IMR-90 (cell line): ENCODE results near the gene INA. TPM values are rescaled to one million over a fixed set of nuclear protein-coding genes. Genes with fewer than 3 reads are reported as not detected.

Experiments used
- ATAC-seq: fragments of 200-7000 bp; cut with Tn5 transposase; 2 replicates; pipeline ENCODE4 v1.9.1; 2020; ENCODE audit warnings: low read depth, mild to moderate bottlenecking, moderate library complexity
- BruUV-seq: library from RNA; stranded (reverse); fragments of 400-500 nt; replicated peaks from 2 replicates; lab custom pipeline; 2021; lab: Mats Ljungman, UMichigan
- CTCF ChIA-PET: fragments of 300-600 bp; formaldehyde crosslinking; extraction: SDS; loops from one replicate; lab custom pipeline; 2021; ENCODE audit warnings: antibody characterized with exemption; lab: Yijun Ruan, JAX
- POLR2A ChIA-PET: fragments of 300-600 bp; sonication (Branson Sonifier 250); formaldehyde crosslinking; loops from one replicate; lab custom pipeline; 2022; ENCODE audit warnings: antibody characterized with exemption; ENCODE audit not compliant: unreplicated experiment; lab: Charles Lee
- DNase-seq: peaks from one replicate; pipeline ENCODE4 v3.0.0; 2013
- H2AFZ ChIP-seq: replicated peaks from 2 replicates; pipeline ENCODE3; 2013; ENCODE audit warnings: low read length, mild to moderate bottlenecking; ENCODE audit not compliant: poor library complexity
- H2AK5ac ChIP-seq: 2 replicates; pipeline ENCODE4 v1.6.1; 2013; ENCODE audit warnings: low read depth, low read length, inconsistent platforms
- H2AK9ac ChIP-seq: replicated peaks from 2 replicates; pipeline ENCODE3; 2013; ENCODE audit warnings: mild to moderate bottlenecking, low read depth, low read length, moderate library complexity; ENCODE audit not compliant: poor library complexity
- H2BK120ac ChIP-seq: 2 replicates; pipeline ENCODE4 v1.6.1; 2013; ENCODE audit warnings: low read depth, low read length, inconsistent platforms
- H2BK15ac ChIP-seq: 3 replicates; pipeline ENCODE4 v1.6.1; 2013; ENCODE audit warnings: low read depth, low read length, inconsistent platforms
- H2BK20ac ChIP-seq: 2 replicates; pipeline ENCODE4 v1.6.1; 2013; ENCODE audit warnings: low read depth, mild to moderate bottlenecking, inconsistent platforms, low read length, moderate library complexity
- H2BK5ac ChIP-seq: 2 replicates; pipeline ENCODE4 v1.6.1; 2013; ENCODE audit warnings: mild to moderate bottlenecking, low read depth, low read length, inconsistent platforms; ENCODE audit not compliant: poor library complexity, severe bottlenecking
- H3K14ac ChIP-seq: replicated peaks from 2 replicates; pipeline ENCODE4 v1.6.1; 2013; ENCODE audit warnings: low read depth, low read length, inconsistent platforms
- H3K18ac ChIP-seq: 2 replicates; pipeline ENCODE4 v1.6.1; 2013; ENCODE audit warnings: low read depth, low read length, control low read depth
- H3K23ac ChIP-seq: 2 replicates; pipeline ENCODE4 v1.6.1; 2013; ENCODE audit warnings: low read depth, low read length, inconsistent platforms
- H3K27ac ChIP-seq: 2 replicates; pipeline ENCODE4 v1.5.1; 2013; ENCODE audit warnings: mild to moderate bottlenecking, control low read depth, low read length; ENCODE audit not compliant: insufficient read depth
- H3K27me3 ChIP-seq: 2 replicates; pipeline ENCODE4 v1.6.1; 2013; ENCODE audit warnings: low read length; ENCODE audit not compliant: control insufficient read depth, insufficient read depth
- H3K36me3 ChIP-seq: 2 replicates; pipeline ENCODE4 v1.6.1; 2013; ENCODE audit warnings: low read length, mixed read lengths; ENCODE audit not compliant: control insufficient read depth, insufficient read depth
- H3K4ac ChIP-seq: 2 replicates; pipeline ENCODE4 v1.6.1; 2013; ENCODE audit warnings: low read depth, low read length, inconsistent platforms
- H3K4me1 ChIP-seq: 2 replicates; pipeline ENCODE4 v1.6.1; 2013; ENCODE audit warnings: low read length, mixed read lengths; ENCODE audit not compliant: control insufficient read depth, insufficient read depth
- H3K4me2 ChIP-seq: 2 replicates; pipeline ENCODE4 v1.6.1; 2013; ENCODE audit warnings: low read depth, mild to moderate bottlenecking, control low read depth, low read length, moderate library complexity
- H3K4me3 ChIP-seq: 2 replicates; pipeline ENCODE4 v1.5.1; 2013; ENCODE audit warnings: low read depth, mild to moderate bottlenecking, control low read depth, low read length, moderate library complexity; ENCODE audit not compliant: insufficient read depth
- H3K56ac ChIP-seq: 2 replicates; pipeline ENCODE4 v1.6.1; 2013; ENCODE audit warnings: low read length, inconsistent platforms; ENCODE audit not compliant: insufficient read depth; ENCODE audit errors: extremely low read depth
- H3K79me1 ChIP-seq, 2 experiments: 2 replicates each; pipeline ENCODE4 v1.6.1; 2013; ENCODE audit warnings: low read length in 2 of 2, inconsistent platforms in 1 of 2, low read depth in 1 of 2
- H3K9ac ChIP-seq: 2 replicates; pipeline ENCODE4 v1.6.1; 2013; ENCODE audit warnings: low read depth, low read length, control low read depth
- H3K9me1 ChIP-seq: 2 replicates; pipeline ENCODE4 v1.6.1; 2013; ENCODE audit warnings: low read length, inconsistent platforms; ENCODE audit not compliant: insufficient read depth
- H3K9me3 ChIP-seq: 2 replicates; pipeline ENCODE4 v1.6.1; 2013; ENCODE audit warnings: low read length; ENCODE audit not compliant: control insufficient read depth, insufficient read depth
- H4K20me1 ChIP-seq: 2 replicates; pipeline ENCODE4 v1.6.1; 2013; ENCODE audit warnings: low read length, inconsistent platforms; ENCODE audit not compliant: insufficient read depth
- H4K5ac ChIP-seq: 2 replicates; pipeline ENCODE4 v1.6.1; 2013; ENCODE audit warnings: mild to moderate bottlenecking, low read depth, low read length, control low read depth
- H4K8ac ChIP-seq, 2 experiments: 2 replicates each; pipeline ENCODE4 v1.6.1; 2013; ENCODE audit warnings: low read depth in 2 of 2, low read length in 2 of 2, control low read depth in 1 of 2, inconsistent platforms in 1 of 2
- H4K91ac ChIP-seq: 2 replicates; pipeline ENCODE4 v1.6.1; 2013; ENCODE audit warnings: low read depth, low read length, inconsistent platforms; ENCODE audit not compliant: insufficient read depth
- BHLHE40 ChIP-seq: fragments of 150-350 bp; IDR thresholded peaks from 2 replicates; pipeline ENCODE4 v1.6.1; 2016; ENCODE audit warnings: mild to moderate bottlenecking, low read depth, low read length
- FOS ChIP-seq: fragments of 150-350 bp; IDR thresholded peaks from 2 replicates; pipeline ENCODE4 v1.6.1; 2016; ENCODE audit warnings: low read depth, low read length
- MAFK ChIP-seq: IDR thresholded peaks from 2 replicates; pipeline ENCODE4 v1.6.1; 2012; ENCODE audit warnings: low read depth, low read length, improper control_type of control experiment
- MAZ ChIP-seq: IDR thresholded peaks from 2 replicates; pipeline ENCODE4 v1.6.1; 2012; ENCODE audit warnings: low read depth, mild to moderate bottlenecking, low read length, improper control_type of control experiment, moderate library complexity, borderline replicate concordance
- MXI1 ChIP-seq: IDR thresholded peaks from 2 replicates; pipeline ENCODE4 v1.6.1; 2012; ENCODE audit warnings: low read depth, mild to moderate bottlenecking, low read length, moderate library complexity, borderline replicate concordance
- RAD21 ChIP-seq: IDR thresholded peaks from 2 replicates; pipeline ENCODE4 v1.6.1; 2012; ENCODE audit warnings: low read length, improper control_type of control experiment
- RCOR1 ChIP-seq: IDR thresholded peaks from 2 replicates; pipeline ENCODE4 v1.6.1; 2012; ENCODE audit warnings: mild to moderate bottlenecking, low read length, improper control_type of control experiment; ENCODE audit not compliant: insufficient replicate concordance
- RFX5 ChIP-seq: IDR thresholded peaks from 2 replicates; pipeline ENCODE4 v1.8.0; 2012; ENCODE audit warnings: low read depth, mild to moderate bottlenecking, low read length, moderate library complexity
- WGBS, 2 experiments: methylation state at CpG; one replicate each; pipeline versions ENCODE4 v1.1.5 to v1.1.7; 2013; ENCODE audit warnings: missing lambda C conversion rate in 2 of 2; ENCODE audit not compliant: insufficient read length in 1 of 2; ENCODE audit errors: extremely low coverage in 2 of 2; 5-methylcytosine and 5-hydroxymethylcytosine counted together
- dilution Hi-C: fragments of 300-500 bp; cut with HindIII; formaldehyde crosslinking; loops from one replicate; pipeline ENCODE4 v1.14.3; 2018; ENCODE audit warnings: low sequenced_read_pairs; ENCODE audit not compliant: unreplicated experiment
- in situ Hi-C: fragments of 300-500 bp; cut with MboI; formaldehyde crosslinking; loops from 3 replicates; pipeline ENCODE4 v1.14.3; 2019; ENCODE audit warnings: low sequenced_read_pairs, inconsistent platforms, mixed read lengths
- intact Hi-C: fragments of 100-400 bp; cut with micrococcal nuclease; formaldehyde crosslinking; loops from 2 replicates; pipeline ENCODE4 v1.10.0; 2022
- polyA plus RNA-seq, 3 experiments: library from polyadenylated mRNA; depleted of rRNA; stranded (reverse); fragments of >200 nt; gene quantifications; 2 replicates each; pipeline ENCODE4 v1.2.3, GENCODE V29; 2012; ENCODE audit warnings: low replicate concordance in 1 of 3
- total RNA-seq: library from RNA; depleted of rRNA; stranded (reverse); fragments of >200 nt; gene quantifications from 2 replicates; pipeline ENCODE4 v1.2.3, GENCODE V29; 2012
- TF ChIP-seq, protein P1 (sequence below): conservative IDR thresholded peaks from 2 replicates; pipeline ENCODE4 v1.5.1; 2012; ENCODE audit warnings: mild to moderate bottlenecking, low read depth, low read length, improper control_type of control experiment

INA gene
- total and polyA plus RNA-seq, 2 of the 4 experiments (the other 2 are of a cell fraction): 4.5 to 7.5 TPM

DNA sequence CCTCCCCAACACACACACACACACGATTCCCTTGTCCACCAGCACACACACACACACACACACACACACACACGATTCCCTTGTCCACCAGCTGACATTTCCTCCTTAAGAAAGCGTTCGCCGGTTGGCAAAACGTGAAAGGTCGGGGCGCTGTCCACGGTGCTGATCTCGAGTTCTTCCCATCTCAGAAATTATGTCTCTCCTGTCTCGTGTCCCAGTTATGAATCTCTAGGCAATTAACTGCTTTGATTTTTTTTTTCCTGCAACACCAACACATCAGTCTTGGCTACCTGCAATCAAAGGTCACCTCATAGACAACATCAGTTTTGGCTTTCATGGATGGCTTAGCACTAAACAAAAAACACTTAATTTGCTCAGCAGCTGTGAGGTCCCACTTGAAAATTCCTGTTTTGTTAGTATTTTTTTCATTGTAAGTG is 1.9 kb downstream of the INA start:
- no peak overlapping the region for H2BK120ac ChIP-seq
- no peak overlapping the region for H4K5ac ChIP-seq
- no peak overlapping the region for H3K18ac ChIP-seq
- H3K9ac ChIP-seq: no peak overlapping the region
- intact Hi-C loops: no loop called here
- H2AK9ac ChIP-seq: no peak overlapping the region
- peaks cover 24% of the 10 kb centered on the region for H3K27me3 ChIP-seq
- H3K9me3 ChIP-seq: no peaks in the 10 kb centered on the region
- H2BK5ac ChIP-seq: no peak overlapping the region
- H3K9me1 ChIP-seq: no peaks in the 10 kb centered on the region; the same call in 1 of the 2 replicates
- H3K36me3 ChIP-seq: no peaks in the 10 kb centered on the region
- 4% methylated on average over 11 of the region's 11 CpGs; no CpG with 5 or more reads in 1 of the 2 experiments for WGBS, 2 experiments
- ChIA-PET POLR2A (no interaction called here), CTCF (interaction anchor here (1.3 kb wide), 1 partner anchor 55 kb away, joined by 6 read pairs; no protein-coding TSS in a partner anchor)
- ATAC-seq (no peak), DNase-seq (peak; percentile 55)
- no peak overlapping the region for H3K4me2 ChIP-seq
- H3K56ac ChIP-seq: no peak overlapping the region
- no peak overlapping the region for H3K4me3 ChIP-seq
- H3K27ac ChIP-seq: no peak overlapping the region
- H4K20me1 ChIP-seq: peaks cover 17% of the 10 kb centered on the region
- H2AFZ ChIP-seq: peak overlapping the region; percentile 46
- no peak overlapping the region for H4K91ac ChIP-seq
- in situ Hi-C loops: no loop called here
- H2AK5ac ChIP-seq: no peak overlapping the region
- BruUV-seq: no TSS peak
- peaks cover 9% of the 10 kb centered on the region; the same call in 1 of the 2 replicates for H3K4me1 ChIP-seq
- H3K4ac ChIP-seq: no peak overlapping the region
- no peak overlapping the region for H3K14ac ChIP-seq
- dilution Hi-C loops: no loop called here
- no peak overlapping the region for H2BK15ac ChIP-seq
- peaks cover 0 to 5% of the 10 kb centered on the region in 2 experiments; a peak in 2 of 4 replicates for H3K79me1 ChIP-seq
- H3K23ac ChIP-seq: no peak overlapping the region
- H4K8ac ChIP-seq: no peak overlapping the region
- no peak overlapping the region for H2BK20ac ChIP-seq
- TF ChIP-seq RAD21: no peak
- TF ChIP-seq RCOR1: peak; percentile 76
- TF ChIP-seq BHLHE40: 0 out of 2 replicates have a peak, but pooled peaks have one; percentile 26
- no peak for TF ChIP-seq RFX5
- no peak for TF ChIP-seq MAFK
- TF ChIP-seq MAZ: 0 out of 2 replicates have a peak, but pooled peaks have one; percentile 16
- TF ChIP-seq MXI1: peak; percentile 55; the same call in 1 of the 2 replicates
- TF ChIP-seq, protein P1, sequence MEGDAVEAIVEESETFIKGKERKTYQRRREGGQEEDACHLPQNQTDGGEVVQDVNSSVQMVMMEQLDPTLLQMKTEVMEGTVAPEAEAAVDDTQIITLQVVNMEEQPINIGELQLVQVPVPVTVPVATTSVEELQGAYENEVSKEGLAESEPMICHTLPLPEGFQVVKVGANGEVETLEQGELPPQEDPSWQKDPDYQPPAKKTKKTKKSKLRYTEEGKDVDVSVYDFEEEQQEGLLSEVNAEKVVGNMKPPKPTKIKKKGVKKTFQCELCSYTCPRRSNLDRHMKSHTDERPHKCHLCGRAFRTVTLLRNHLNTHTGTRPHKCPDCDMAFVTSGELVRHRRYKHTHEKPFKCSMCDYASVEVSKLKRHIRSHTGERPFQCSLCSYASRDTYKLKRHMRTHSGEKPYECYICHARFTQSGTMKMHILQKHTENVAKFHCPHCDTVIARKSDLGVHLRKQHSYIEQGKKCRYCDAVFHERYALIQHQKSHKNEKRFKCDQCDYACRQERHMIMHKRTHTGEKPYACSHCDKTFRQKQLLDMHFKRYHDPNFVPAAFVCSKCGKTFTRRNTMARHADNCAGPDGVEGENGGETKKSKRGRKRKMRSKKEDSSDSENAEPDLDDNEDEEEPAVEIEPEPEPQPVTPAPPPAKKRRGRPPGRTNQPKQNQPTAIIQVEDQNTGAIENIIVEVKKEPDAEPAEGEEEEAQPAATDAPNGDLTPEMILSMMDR: no peak
- no peak for TF ChIP-seq FOS
